Psoas muscle (tissue), 8 donors: ENCODE data around the gene VTN. TPM values are rescaled to one million over a fixed set of nuclear protein-coding genes. Genes with fewer than 3 reads are reported as not detected.

Source experiments
- ATAC-seq, 4 donors: fragments of 200-7000 bp; cut with Tn5 transposase; one replicate each; pipeline ENCODE4 v1.9.1; 2020; ENCODE audit warnings: moderate library complexity in 3 of 4, mild to moderate bottlenecking in 2 of 4
- DNase-seq, 2 donors: peaks; one replicate each; pipeline ENCODE4 v3.0.0-alpha.2; 2020
- H3K27ac ChIP-seq: fragments of 200-600 bp; one replicate; pipeline ENCODE4 v1.8.0; 2022
- H3K27me3 ChIP-seq, 3 donors: fragments of 200-600 bp in 1 of 3; one replicate each; pipeline versions ENCODE4 v1.6.1 to v1.8.0; 2013 to 2022; ENCODE audit warnings: low read length in 2 of 3, mild to moderate bottlenecking in 2 of 3, moderate library complexity in 1 of 3; ENCODE audit not compliant: insufficient read depth in 3 of 3
- H3K36me3 ChIP-seq, 2 donors: fragments of 200-600 bp in 1 of 2; one replicate each; pipeline versions ENCODE4 v1.6.1 to v1.8.0; 2013 to 2022; ENCODE audit warnings: low read depth in 1 of 2, mild to moderate bottlenecking in 1 of 2, moderate library complexity in 1 of 2; ENCODE audit not compliant: insufficient read depth in 1 of 2
- H3K4me1 ChIP-seq: fragments of 200-600 bp; one replicate; pipeline ENCODE4 v1.8.0; 2022
- H3K4me3 ChIP-seq: fragments of 200-600 bp; one replicate; pipeline ENCODE4 v1.8.0; 2022; ENCODE audit warnings: mild to moderate bottlenecking
- H3K9me3 ChIP-seq: fragments of 200-600 bp; one replicate; pipeline ENCODE4 v1.8.0; 2022
- WGBS, 3 donors: extraction: QIAGEN DNeasy Blood & Tissue Kit; methylation state at CpG; one replicate each; pipeline versions ENCODE4 v1.1.6 to v1.1.7; 2013; 5-methylcytosine and 5-hydroxymethylcytosine counted together
- intact Hi-C, 2 donors: fragments of 100-400 bp; cut with DNase I; formaldehyde crosslinking; loops; one replicate each; pipeline versions ENCODE4 v1.11.0 to v1.14.2; 2022
- polyA plus RNA-seq, 3 donors: library from polyadenylated mRNA; stranded (reverse); fragments of 200-250 nt; gene quantifications; one replicate each; pipeline ENCODE4 v1.2.3, GENCODE V29; 2013
- total RNA-seq, 4 donors: library from RNA; stranded (reverse); fragmentation: NEBNext Ultra II Directional in 2 of 4; extraction: Animal tissue kit (Norgen Biotek cat#: 25700) in 2 of 4; gene quantifications; one replicate each; pipeline versions ENCODE4 v1.2.1 to v1.2.4, GENCODE V29; 2021 to 2023
- TF ChIP-seq, protein P1 (sequence below): fragments of 200-600 bp; IDR thresholded peaks from one replicate; pipeline ENCODE4 v1.8.0; 2022; ENCODE audit warnings: antibody characterized with exemption
- donor health status: healthy with polysubstance abuse.
- donor health status: DM: no; HTN: no; CAD: no; lungs with moderate emphysema.
- donor health status: Bipolar disorder and iron deficiency.
- donor health status: healthy.
- donor health status: DM: yes; HTN: yes; CAD: no.
- donor health status: DM: no; HTN: no; CAD: no.
- donor health status: DM: no; HTN: no; CAD: no.
- donor health status: DM: yes; HTN: yes; CAD: no.

VTN gene
- total and polyA plus RNA-seq, 7 donors = 0.06 to 1.2 (median 0.18) TPM; not detected in 2

DNA sequence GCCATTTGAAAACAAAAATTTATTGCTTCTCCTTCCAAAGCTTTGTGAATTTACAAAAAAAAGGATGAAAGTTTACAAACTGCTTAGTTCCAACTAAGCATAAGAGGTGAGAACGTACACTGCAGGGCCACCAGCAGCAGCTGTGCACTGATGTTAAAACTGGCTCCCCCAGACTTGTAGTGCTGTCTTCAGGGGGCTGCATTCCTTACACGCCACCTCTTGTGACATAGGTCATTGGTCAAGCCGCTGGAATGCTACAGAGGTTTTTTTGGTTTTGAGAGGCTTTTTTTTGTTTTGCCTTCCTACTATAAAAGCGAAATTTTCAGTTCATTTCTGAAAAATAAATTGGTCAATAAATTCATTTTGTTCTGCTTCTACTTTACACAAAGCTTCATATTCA is 41.8 kb downstream of the VTN start:
- DNase-seq (no peak), ATAC-seq (no peak)
- TF ChIP-seq, protein P1, sequence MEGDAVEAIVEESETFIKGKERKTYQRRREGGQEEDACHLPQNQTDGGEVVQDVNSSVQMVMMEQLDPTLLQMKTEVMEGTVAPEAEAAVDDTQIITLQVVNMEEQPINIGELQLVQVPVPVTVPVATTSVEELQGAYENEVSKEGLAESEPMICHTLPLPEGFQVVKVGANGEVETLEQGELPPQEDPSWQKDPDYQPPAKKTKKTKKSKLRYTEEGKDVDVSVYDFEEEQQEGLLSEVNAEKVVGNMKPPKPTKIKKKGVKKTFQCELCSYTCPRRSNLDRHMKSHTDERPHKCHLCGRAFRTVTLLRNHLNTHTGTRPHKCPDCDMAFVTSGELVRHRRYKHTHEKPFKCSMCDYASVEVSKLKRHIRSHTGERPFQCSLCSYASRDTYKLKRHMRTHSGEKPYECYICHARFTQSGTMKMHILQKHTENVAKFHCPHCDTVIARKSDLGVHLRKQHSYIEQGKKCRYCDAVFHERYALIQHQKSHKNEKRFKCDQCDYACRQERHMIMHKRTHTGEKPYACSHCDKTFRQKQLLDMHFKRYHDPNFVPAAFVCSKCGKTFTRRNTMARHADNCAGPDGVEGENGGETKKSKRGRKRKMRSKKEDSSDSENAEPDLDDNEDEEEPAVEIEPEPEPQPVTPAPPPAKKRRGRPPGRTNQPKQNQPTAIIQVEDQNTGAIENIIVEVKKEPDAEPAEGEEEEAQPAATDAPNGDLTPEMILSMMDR = no peak
- intact Hi-C loops = no loop called here
- H3K4me3 ChIP-seq = no peak overlapping the region
- H3K27ac ChIP-seq = no peak overlapping the region
- no peaks in the 10 kb centered on the region for H3K9me3 ChIP-seq
- H3K36me3 ChIP-seq = peaks cover 2 to 67% of the 10 kb centered on the region in 2 donors
- 71 to 79% (median 76%) methylated on average over 4 of the region's 4 CpGs for WGBS, 3 donors
- H3K4me1 ChIP-seq = no peaks in the 10 kb centered on the region
- no peaks in the 10 kb centered on the region for H3K27me3 ChIP-seq

DNA sequence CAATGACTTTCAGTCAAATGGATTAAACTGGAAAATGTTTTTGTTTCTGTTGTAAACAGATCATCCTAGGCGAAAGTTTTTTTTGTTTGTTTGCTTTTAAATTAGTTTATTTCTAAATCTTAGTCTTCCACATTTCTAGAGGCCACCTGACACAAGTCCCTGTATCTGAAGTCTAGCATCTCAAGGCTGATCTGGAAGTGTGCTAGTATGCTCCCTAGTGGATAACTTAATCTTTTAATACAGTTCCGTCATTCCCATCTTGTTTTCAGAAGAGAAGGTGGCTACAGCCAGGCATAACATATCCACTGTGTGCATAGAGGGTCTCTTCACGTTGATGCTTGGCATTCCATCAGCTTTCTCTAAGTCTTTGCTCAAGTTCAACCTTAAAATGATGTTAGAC is 42.4 kb downstream of the VTN start:
- ATAC-seq = no peak
- Histone ChIP-seq H3K4me1 (no peaks in the 10 kb centered on the region), H3K36me3 (peaks cover 2 to 67% of the 10 kb centered on the region in 2 donors), H3K27me3 (no peaks in the 10 kb centered on the region), H3K27ac (no peak overlapping the region), H3K9me3 (no peaks in the 10 kb centered on the region), H3K4me3 (no peak overlapping the region)
- no peak for DNase-seq
- intact Hi-C loops = no loop called here
- WGBS, 3 donors = 57 to 62% (median 62%) methylated on average over 3 of the region's 3 CpGs
- TF ChIP-seq, protein P1 = no peak

DNA sequence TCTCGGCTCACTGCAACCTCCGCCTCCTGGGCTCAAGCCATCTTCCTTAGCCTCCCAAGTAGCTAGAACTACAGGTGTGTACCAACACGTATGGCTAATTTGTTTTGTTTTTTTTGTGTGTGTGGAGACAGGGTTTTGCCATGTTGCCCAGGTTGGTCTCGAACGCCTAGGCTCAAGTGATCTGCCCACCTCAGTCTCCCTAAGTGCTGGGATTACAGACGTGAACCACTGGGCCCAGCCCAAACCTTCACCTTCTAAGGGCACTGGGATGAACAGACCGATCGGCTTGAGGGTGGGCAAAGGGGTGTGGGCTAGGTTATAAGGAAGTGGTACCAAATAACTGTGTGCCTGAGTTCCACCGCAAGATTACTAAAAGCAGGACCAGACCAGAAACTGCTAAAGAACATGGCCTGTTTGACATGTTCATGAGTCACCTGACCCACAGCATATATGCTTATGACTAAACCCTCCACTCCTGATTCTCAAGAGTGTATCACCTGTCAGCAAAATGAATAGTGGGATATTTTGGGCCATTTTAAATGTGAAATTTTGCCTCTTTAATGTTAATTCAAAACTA is 43.0 kb downstream of the VTN start:
- 88 to 94% (median 89%) methylated on average over 9 of the region's 9 CpGs for WGBS, 3 donors
- intact Hi-C loops = no loop called here
- peaks cover 2 to 62% of the 10 kb centered on the region in 2 donors for H3K36me3 ChIP-seq
- DNase-seq (no peak), ATAC-seq (no peak)
- no peaks in the 10 kb centered on the region for H3K9me3 ChIP-seq
- H3K27ac ChIP-seq = no peak overlapping the region
- no peaks in the 10 kb centered on the region for H3K4me1 ChIP-seq
- H3K27me3 ChIP-seq = no peaks in the 10 kb centered on the region
- TF ChIP-seq, protein P1 = no peak
- H3K4me3 ChIP-seq = no peak overlapping the region

GRCh38 chr17:28326114-28326513 is 44.0 kb downstream of the VTN start:
- 86 to 91% (median 86%) methylated on average over 7 of the region's 7 CpGs for WGBS, 3 donors

More at GRCh38 chr17:28326114-28326513, 44.0 kb downstream of the VTN start:
- ATAC-seq (no peak), DNase-seq (no peak)
- TF ChIP-seq, protein P1 = no peak
- Histone ChIP-seq H3K4me3 (no peak overlapping the region), H3K27me3 (no peaks in the 10 kb centered on the region), H3K9me3 (no peaks in the 10 kb centered on the region), H3K36me3 (peaks cover 2 to 51% of the 10 kb centered on the region in 2 donors), H3K4me1 (no peaks in the 10 kb centered on the region), H3K27ac (no peak overlapping the region)
- intact Hi-C loops = no loop called here
